ENCODE data around the gene FNTB.

- TF ChIP-seq EZH2 (IDR thresholded peaks at IDR 0.05; ENCODE audit: insufficient read depth, low read length): no peak
- TF ChIP-seq CTCF (IDR thresholded peaks at IDR 0.05; ENCODE audit: insufficient read depth, low read depth, low read length): no peak
These were observed 41.8 kb upstream of the FNTB start for GRCh38 chr14:64944861-64945260.

Measured in astrocyte (in vitro differentiated cells and primary cell).